Loucy (cell line): Measurements from ENCODE around the gene MAPK8.

Experiments used
- EZH2phosphoT487 ChIP-seq: fragments of 200-600 bp; IDR thresholded peaks from 2 replicates; pipeline ENCODE4 v1.6.1; 2018; ENCODE audit warnings: antibody characterized with exemption, mild to moderate bottlenecking, moderate library complexity, borderline replicate concordance
- TF ChIP-seq, protein P1 (sequence below): fragments of 200-600 bp; sonication (generic); conservative IDR thresholded peaks from 2 replicates; pipeline ENCODE4 v1.5.1; 2014; ENCODE audit warnings: mild to moderate bottlenecking, antibody characterized with exemption, low read length

- TF ChIP-seq, protein P1, sequence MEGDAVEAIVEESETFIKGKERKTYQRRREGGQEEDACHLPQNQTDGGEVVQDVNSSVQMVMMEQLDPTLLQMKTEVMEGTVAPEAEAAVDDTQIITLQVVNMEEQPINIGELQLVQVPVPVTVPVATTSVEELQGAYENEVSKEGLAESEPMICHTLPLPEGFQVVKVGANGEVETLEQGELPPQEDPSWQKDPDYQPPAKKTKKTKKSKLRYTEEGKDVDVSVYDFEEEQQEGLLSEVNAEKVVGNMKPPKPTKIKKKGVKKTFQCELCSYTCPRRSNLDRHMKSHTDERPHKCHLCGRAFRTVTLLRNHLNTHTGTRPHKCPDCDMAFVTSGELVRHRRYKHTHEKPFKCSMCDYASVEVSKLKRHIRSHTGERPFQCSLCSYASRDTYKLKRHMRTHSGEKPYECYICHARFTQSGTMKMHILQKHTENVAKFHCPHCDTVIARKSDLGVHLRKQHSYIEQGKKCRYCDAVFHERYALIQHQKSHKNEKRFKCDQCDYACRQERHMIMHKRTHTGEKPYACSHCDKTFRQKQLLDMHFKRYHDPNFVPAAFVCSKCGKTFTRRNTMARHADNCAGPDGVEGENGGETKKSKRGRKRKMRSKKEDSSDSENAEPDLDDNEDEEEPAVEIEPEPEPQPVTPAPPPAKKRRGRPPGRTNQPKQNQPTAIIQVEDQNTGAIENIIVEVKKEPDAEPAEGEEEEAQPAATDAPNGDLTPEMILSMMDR: peak; percentile 42
- TF ChIP-seq EZH2phosphoT487: no peak
Observed at GRCh38 chr10:48472501-48473069, 166.1 kb downstream of the MAPK8 start.
